DOHH2 (cell line): ENCODE measurements around the gene PITPNC1.

Experiments used
- EZH2phosphoT487 ChIP-seq: fragments of 200-600 bp; sonication (generic); IDR thresholded peaks from 2 replicates; pipeline ENCODE4 v1.6.1; 2017; ENCODE audit warnings: borderline replicate concordance, mild to moderate bottlenecking, antibody characterized with exemption, low read length, moderate library complexity, mixed read lengths
- TF ChIP-seq, protein P1 (sequence below): fragments of 200-600 bp; sonication (generic); IDR thresholded peaks from one replicate; pipeline ENCODE4 v1.5.1; 2014; ENCODE audit warnings: antibody characterized with exemption, mild to moderate bottlenecking, low read depth, low read length; ENCODE audit not compliant: poor library complexity, severe bottlenecking

DNA sequence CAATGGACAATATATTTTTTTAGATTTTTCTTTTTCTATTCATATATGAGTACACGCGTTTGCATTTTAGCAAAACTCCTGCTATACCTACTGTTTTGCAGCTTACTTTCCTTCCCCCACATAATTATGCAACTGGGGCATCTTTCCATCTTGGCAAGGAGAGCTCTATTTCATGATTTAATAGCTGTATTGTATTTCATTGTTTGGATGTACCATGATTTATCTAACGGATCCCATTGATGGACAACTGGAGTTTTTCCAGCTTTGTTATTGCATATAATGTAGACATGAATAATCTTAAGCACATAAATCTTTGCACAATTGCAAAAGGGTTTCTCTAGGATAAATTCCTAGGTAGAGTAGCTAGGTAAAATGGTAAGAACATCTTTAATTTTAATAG lies 133.9 kb downstream of the PITPNC1 start:
- TF ChIP-seq, protein P1, sequence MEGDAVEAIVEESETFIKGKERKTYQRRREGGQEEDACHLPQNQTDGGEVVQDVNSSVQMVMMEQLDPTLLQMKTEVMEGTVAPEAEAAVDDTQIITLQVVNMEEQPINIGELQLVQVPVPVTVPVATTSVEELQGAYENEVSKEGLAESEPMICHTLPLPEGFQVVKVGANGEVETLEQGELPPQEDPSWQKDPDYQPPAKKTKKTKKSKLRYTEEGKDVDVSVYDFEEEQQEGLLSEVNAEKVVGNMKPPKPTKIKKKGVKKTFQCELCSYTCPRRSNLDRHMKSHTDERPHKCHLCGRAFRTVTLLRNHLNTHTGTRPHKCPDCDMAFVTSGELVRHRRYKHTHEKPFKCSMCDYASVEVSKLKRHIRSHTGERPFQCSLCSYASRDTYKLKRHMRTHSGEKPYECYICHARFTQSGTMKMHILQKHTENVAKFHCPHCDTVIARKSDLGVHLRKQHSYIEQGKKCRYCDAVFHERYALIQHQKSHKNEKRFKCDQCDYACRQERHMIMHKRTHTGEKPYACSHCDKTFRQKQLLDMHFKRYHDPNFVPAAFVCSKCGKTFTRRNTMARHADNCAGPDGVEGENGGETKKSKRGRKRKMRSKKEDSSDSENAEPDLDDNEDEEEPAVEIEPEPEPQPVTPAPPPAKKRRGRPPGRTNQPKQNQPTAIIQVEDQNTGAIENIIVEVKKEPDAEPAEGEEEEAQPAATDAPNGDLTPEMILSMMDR = no peak
- TF ChIP-seq EZH2phosphoT487 = no peak
